Measurements from ENCODE around the gene EPS8L3. TPM values are rescaled to one million over a fixed set of nuclear protein-coding genes. Genes with fewer than 3 reads are reported as not detected.

The EPS8L3 gene
- total and polyA plus RNA-seq, 8 donors: 0.39 to 4.3 (median 1.4) TPM

DNA sequence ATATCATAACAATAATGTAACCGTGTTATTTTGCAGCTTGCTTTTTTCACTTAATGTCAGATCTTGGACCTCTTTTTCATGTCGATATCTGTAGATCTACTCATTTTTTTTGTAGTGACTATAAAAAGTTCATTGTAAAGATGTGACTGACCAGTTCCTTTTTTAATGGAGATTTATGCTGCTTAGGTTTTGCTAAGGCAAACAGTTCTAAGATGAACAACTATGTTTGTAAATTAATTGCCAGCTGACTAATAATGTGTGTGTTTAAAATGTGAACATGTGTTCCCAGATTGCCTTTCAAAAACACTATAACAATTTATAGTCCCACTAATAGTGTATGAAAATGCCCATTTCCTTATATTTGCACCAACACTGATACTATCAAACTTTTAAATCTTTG, 18.1 kb upstream of the EPS8L3 start:
- H3K27ac ChIP-seq: no peak overlapping the region

GRCh38 chr1:109780982-109781381, 17.3 kb upstream of the EPS8L3 start:
- H3K4me3 ChIP-seq: no peak overlapping the region
- H3K4me1 ChIP-seq: no peaks in the 10 kb centered on the region
- no peaks in the 10 kb centered on the region for H3K9me3 ChIP-seq
- FAIRE-seq (no peak), DNase-seq (no peak), ATAC-seq (no peak)
- intact Hi-C loops (cut with DNase I): no loop called here
- H3K27me3 ChIP-seq: no peaks in the 10 kb centered on the region
- 93 to 100% methylated on average over 1 of the region's 1 CpG for WGBS, 2 donors
- no peak overlapping the region for H3K27ac ChIP-seq
- no peaks in the 10 kb centered on the region for H3K36me3 ChIP-seq
- no peak for TF ChIP-seq CTCF (IDR thresholded peaks at IDR 0.05)

More for the DNA sequence above, 18.1 kb upstream of the EPS8L3 start:
- ATAC-seq: no peak
- H3K36me3 ChIP-seq: no peaks in the 10 kb centered on the region
- WGBS, 2 donors: 86% methylated on average over 2 of the region's 2 CpGs
- intact Hi-C loops (cut with DNase I): no loop called here
- H3K4me1 ChIP-seq: no peaks in the 10 kb centered on the region
- no peak overlapping the region for H3K4me3 ChIP-seq
- DNase-seq: no peak
- no peaks in the 10 kb centered on the region for H3K27me3 ChIP-seq
- no peaks in the 10 kb centered on the region for H3K9me3 ChIP-seq
- no peak for FAIRE-seq
- no peak for TF ChIP-seq CTCF (IDR thresholded peaks at IDR 0.05)

- H3K4me1 ChIP-seq: no peaks in the 10 kb centered on the region
- H3K36me3 ChIP-seq: no peaks in the 10 kb centered on the region
- DNase-seq (peak in 2 of 6 donors; percentile 26 to 31), FAIRE-seq (no peak), ATAC-seq (no peak)
- no peak overlapping the region for H3K27ac ChIP-seq
- WGBS, 2 donors: 79 to 85% methylated on average over 9 of the region's 9 CpGs
- intact Hi-C loops (cut with DNase I): loop anchor here (2.0 to 10.0 kb wide), 4 partner anchors 199 to 233 kb away; partner anchors contain the start of gene GNAI3 (in 1 of the 3)
- H3K27me3 ChIP-seq: no peaks in the 10 kb centered on the region
- no peak for TF ChIP-seq CTCF (IDR thresholded peaks at IDR 0.05)
- no peaks in the 10 kb centered on the region for H3K9me3 ChIP-seq
- no peak overlapping the region for H3K4me3 ChIP-seq
Observed at GRCh38 chr1:109777980-109778625, 14.4 kb upstream of the EPS8L3 start.

DNA sequence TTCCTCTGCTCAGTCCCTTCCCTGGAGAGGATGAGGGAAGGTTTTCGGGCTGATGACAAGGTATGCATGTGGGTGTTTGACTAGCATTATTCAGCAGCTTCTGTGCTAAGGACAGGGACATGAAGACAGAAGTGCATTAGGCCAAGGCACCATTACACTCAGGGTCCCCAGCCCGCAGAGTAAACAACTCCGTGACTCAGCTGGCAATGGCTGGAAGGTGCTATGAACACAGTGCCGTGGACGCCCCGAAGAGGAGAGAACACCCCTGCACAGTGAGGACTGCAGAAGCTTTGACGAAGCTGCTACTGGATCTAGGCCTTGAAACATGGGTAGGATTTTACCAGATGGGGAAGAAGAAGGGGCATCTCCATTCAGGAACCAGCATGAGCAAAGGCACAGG, 13.7 kb upstream of the EPS8L3 start:
- Histone ChIP-seq H3K36me3 (no peaks in the 10 kb centered on the region), H3K27me3 (no peaks in the 10 kb centered on the region), H3K27ac (no peak overlapping the region), H3K4me1 (no peaks in the 10 kb centered on the region), H3K4me3 (no peak overlapping the region), H3K9me3 (no peaks in the 10 kb centered on the region)
- DNase-seq: peak in 2 of 6 donors; percentile 24 to 27
- 68 to 76% methylated on average over 7 of the region's 7 CpGs for WGBS, 2 donors
- no peak for ATAC-seq
- TF ChIP-seq CTCF (IDR thresholded peaks at IDR 0.05): no peak
- no peak for FAIRE-seq
- intact Hi-C loops (cut with DNase I): loop anchor here (2.0 to 10.0 kb wide), 4 partner anchors 200 to 233 kb away; partner anchors contain the start of gene GNAI3 (in 1 of the 3)

GRCh38 chr1:109776911-109777310, 13.2 kb upstream of the EPS8L3 start:
- 21 to 27% methylated on average over 4 of the region's 4 CpGs for WGBS, 2 donors
- Histone ChIP-seq H3K9me3 (no peaks in the 10 kb centered on the region), H3K4me3 (no peak overlapping the region), H3K27me3 (no peaks in the 10 kb centered on the region), H3K4me1 (no peaks in the 10 kb centered on the region), H3K27ac (no peak overlapping the region), H3K36me3 (no peaks in the 10 kb centered on the region)
- DNase-seq: peak; percentile 66 to 88 (median 82)
- ATAC-seq: peak; percentile 82 to 91 (median 88)
- TF ChIP-seq CTCF (IDR thresholded peaks at IDR 0.05): peak; percentile 89 to 97 (median 94)
- FAIRE-seq: no peak
- intact Hi-C loops (cut with DNase I): loop anchor here (2.0 to 10.0 kb wide), 4 partner anchors 200 to 232 kb away; partner anchors contain the start of gene GNAI3 (in 1 of the 3)
